ENCODE results near the gene ZCCHC7.

- TF ChIP-seq NRF1 (IDR thresholded peaks at IDR 0.05; ENCODE audit: low read depth, low read length) (no peak), MAX (IDR thresholded peaks at IDR 0.05) (no peak), CTCF (IDR thresholded peaks at IDR 0.05; ENCODE audit: control extremely low read depth in 1 of 3, insufficient read depth in 1 of 3, low read depth in 1 of 3, low read length in 3 of 3) (no peak), SIN3A (conservative IDR thresholded peaks at IDR 0.05 in 1 of 2, IDR thresholded peaks at IDR 0.05 in 1 of 2; ENCODE audit: low read depth in 1 of 2, low read length in 2 of 2) (no peak), ATF3 (IDR thresholded peaks at IDR 0.05; ENCODE audit: insufficient read depth, low read depth, low read length) (no peak), CHD2 (IDR thresholded peaks at IDR 0.05; ENCODE audit: low read length) (no peak), CHD1 (IDR thresholded peaks at IDR 0.05; ENCODE audit: low read depth, low read length) (no peak), ATF2 (IDR thresholded peaks at IDR 0.05; ENCODE audit: low read length) (no peak), BRCA1 (IDR thresholded peaks at IDR 0.05; ENCODE audit: low read depth, low read length) (no peak), POLR2AphosphoS5 (IDR thresholded peaks at IDR 0.05; ENCODE audit: low read depth, low read length) (no peak), TCF12 (IDR thresholded peaks at IDR 0.05; ENCODE audit: low read depth, low read length) (no peak), HDAC6 (IDR thresholded peaks at IDR 0.05; ENCODE audit: low read depth, low read length) (no peak), POLR2A (IDR thresholded peaks at IDR 0.05; ENCODE audit: control extremely low read depth in 1 of 2, low read depth in 2 of 2, low read length in 2 of 2) (no peak), RAD21 (IDR thresholded peaks at IDR 0.05 in 1 of 2, conservative IDR thresholded peaks at IDR 0.05 in 1 of 2; ENCODE audit: low read depth in 2 of 2, low read length in 2 of 2) (no peak)
Observed at GRCh38 chr9:37157726-37158377, 37.5 kb downstream of the ZCCHC7 start.
